HCT116 (cell line): Measurements from ENCODE around the gene POPDC3.

Source experiments
- CEBPB ChIP-seq: IDR thresholded peaks from 2 replicates; pipeline ENCODE4 v1.6.1; 2012; ENCODE audit warnings: low read depth
- CTCF ChIP-seq, 3 experiments: fragments of 200-600 bp in 1 of 3; sonication (generic) in 1 of 3; IDR thresholded peaks in 2 of 3; conservative IDR thresholded peaks in 1 of 3; 2 replicates each; pipeline ENCODE4 v1.5.1; 2012 to 2017; ENCODE audit warnings: low read depth in 2 of 3, low read length in 2 of 3, antibody characterized with exemption in 1 of 3, borderline replicate concordance in 1 of 3, control low read depth in 1 of 3, mild to moderate bottlenecking in 1 of 3, mixed read lengths in 1 of 3, mixed run types in 1 of 3, moderate library complexity in 1 of 3; ENCODE audit not compliant: insufficient read depth in 1 of 3
- ELF1 ChIP-seq: IDR thresholded peaks from 2 replicates; pipeline ENCODE4 v1.6.1; 2012; ENCODE audit warnings: low read depth, borderline replicate concordance
- POLR2A ChIP-seq: IDR thresholded peaks from 2 replicates; pipeline ENCODE4 v1.7.0; 2011; ENCODE audit warnings: borderline replicate concordance; ENCODE audit not compliant: insufficient read depth, insufficient read length; ENCODE audit errors: extremely low read depth
- POLR2AphosphoS5 ChIP-seq: IDR thresholded peaks from 2 replicates; pipeline ENCODE4 v1.6.1; 2011; ENCODE audit warnings: mild to moderate bottlenecking, low read depth, low read length, moderate library complexity
- REST ChIP-seq: IDR thresholded peaks from 2 replicates; pipeline ENCODE4 v1.6.1; 2012; ENCODE audit warnings: low read depth
- YY1 ChIP-seq: IDR thresholded peaks from 2 replicates; pipeline ENCODE4 v1.6.1; 2011; ENCODE audit warnings: low read length, low read depth, moderate library complexity, mild to moderate bottlenecking; ENCODE audit not compliant: insufficient replicate concordance; ENCODE audit errors: extremely low read depth
- TF ChIP-seq, protein P1 (sequence below): IDR thresholded peaks from 2 replicates; pipeline ENCODE4 v1.6.1; 2012
- TF ChIP-seq, protein P2 (sequence below): IDR thresholded peaks from 2 replicates; pipeline ENCODE4 v1.6.1; 2011; ENCODE audit warnings: mild to moderate bottlenecking, low read length, moderate library complexity; ENCODE audit not compliant: insufficient replicate concordance; ENCODE audit errors: extremely low read depth

DNA sequence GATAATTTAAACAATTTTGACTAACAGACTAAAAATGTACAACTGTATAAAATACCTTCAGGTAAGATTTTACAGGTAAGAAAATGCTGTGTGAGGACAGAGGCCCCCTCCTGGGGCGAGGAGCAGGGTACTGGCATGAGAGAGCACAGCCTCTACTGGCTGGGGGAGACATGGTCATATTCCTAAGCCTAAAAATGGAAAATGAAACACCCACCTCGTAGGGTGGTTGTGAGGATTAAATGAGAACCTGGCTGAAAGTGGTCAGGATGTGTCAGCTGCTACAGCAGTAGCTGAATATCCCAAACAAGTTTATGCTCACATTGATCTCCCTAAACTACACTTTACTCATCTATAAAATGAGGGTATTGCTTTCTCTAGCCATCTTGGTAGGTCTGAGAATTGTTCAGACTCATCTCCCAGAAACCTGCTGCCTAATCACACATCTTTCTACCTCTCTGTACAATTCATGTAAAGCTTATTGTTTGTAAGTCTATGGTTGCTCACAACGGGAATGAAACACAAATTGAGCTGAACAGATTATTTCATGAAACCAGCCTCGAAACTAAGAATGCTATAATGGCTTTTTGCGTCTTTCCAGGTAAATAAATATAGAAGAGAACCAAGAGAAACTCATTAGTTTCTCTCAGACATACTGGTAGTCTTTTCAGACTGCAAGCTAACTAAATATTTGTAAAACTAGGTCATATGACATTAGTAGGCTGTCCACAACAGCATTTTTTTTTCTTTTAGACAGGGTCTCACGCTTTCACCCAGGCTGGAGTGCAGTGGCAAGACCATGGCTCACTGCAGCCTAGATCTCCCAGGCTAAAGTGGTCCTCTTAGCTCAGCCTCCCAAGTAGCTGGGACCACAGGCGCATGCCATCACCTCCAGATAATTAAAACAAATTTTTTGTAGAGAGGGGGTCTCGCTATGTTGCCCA lies 69.6 kb downstream of the POPDC3 start:
- TF ChIP-seq POLR2A = no peak
- TF ChIP-seq YY1 = no peak
- TF ChIP-seq CEBPB = no peak
- no peak for TF ChIP-seq CTCF (IDR thresholded peaks at IDR 0.05 in 2 of 3, conservative IDR thresholded peaks at IDR 0.05 in 1 of 3; ENCODE audit: borderline replicate concordance in 1 of 3, insufficient read depth in 1 of 3, low read depth in 2 of 3, low read length in 2 of 3)
- TF ChIP-seq, protein P1, sequence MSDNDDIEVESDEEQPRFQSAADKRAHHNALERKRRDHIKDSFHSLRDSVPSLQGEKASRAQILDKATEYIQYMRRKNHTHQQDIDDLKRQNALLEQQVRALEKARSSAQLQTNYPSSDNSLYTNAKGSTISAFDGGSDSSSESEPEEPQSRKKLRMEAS = no peak
- TF ChIP-seq ELF1 = no peak
- TF ChIP-seq REST = no peak
- no peak for TF ChIP-seq POLR2AphosphoS5
- TF ChIP-seq, protein P2, sequence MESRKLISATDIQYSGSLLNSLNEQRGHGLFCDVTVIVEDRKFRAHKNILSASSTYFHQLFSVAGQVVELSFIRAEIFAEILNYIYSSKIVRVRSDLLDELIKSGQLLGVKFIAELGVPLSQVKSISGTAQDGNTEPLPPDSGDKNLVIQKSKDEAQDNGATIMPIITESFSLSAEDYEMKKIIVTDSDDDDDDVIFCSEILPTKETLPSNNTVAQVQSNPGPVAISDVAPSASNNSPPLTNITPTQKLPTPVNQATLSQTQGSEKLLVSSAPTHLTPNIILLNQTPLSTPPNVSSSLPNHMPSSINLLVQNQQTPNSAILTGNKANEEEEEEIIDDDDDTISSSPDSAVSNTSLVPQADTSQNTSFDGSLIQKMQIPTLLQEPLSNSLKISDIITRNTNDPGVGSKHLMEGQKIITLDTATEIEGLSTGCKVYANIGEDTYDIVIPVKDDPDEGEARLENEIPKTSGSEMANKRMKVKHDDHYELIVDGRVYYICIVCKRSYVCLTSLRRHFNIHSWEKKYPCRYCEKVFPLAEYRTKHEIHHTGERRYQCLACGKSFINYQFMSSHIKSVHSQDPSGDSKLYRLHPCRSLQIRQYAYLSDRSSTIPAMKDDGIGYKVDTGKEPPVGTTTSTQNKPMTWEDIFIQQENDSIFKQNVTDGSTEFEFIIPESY = no peak
